HFFc6 (cell line): ENCODE results near the gene ZNF654. TPM values are rescaled to one million over a fixed set of nuclear protein-coding genes. Genes with fewer than 3 reads are reported as not detected.

ENCODE experiments used
- DNase-seq: peaks from one replicate; pipeline ENCODE4 v3.0.0-alpha.2; 2018
- H3K27ac Mint-ChIP-seq: 2 replicates; pipeline ENCODE4 v1.8.0; 2020; ENCODE audit warnings: mild to moderate bottlenecking, mixed read lengths
- H3K27me3 Mint-ChIP-seq: 2 replicates; pipeline ENCODE4 v1.8.0; 2021; ENCODE audit warnings: mild to moderate bottlenecking, moderate library complexity, mixed read lengths; ENCODE audit not compliant: insufficient read depth
- H3K36me3 Mint-ChIP-seq: 2 replicates; pipeline ENCODE4 v1.8.0; 2021; ENCODE audit warnings: low read depth, mixed read lengths
- H3K4me1 Mint-ChIP-seq: 2 replicates; pipeline ENCODE4 v1.8.0; 2020; ENCODE audit warnings: low read depth, mixed read lengths
- H3K4me3 Mint-ChIP-seq: 2 replicates; pipeline ENCODE4 v1.8.0; 2020; ENCODE audit warnings: mild to moderate bottlenecking, moderate library complexity, mixed read lengths
- H3K9me3 Mint-ChIP-seq: 2 replicates; pipeline ENCODE4 v1.8.0; 2020; ENCODE audit warnings: mild to moderate bottlenecking, mixed read lengths
- total RNA-seq, 6 experiments: library from RNA; stranded (reverse); fragmentation: NEBNext Ultra II Directional; extraction: Animal tissue kit (Norgen Biotek cat#: 25700); gene quantifications; 2 replicates in 1 of 6; 3 replicates in 5 of 6; pipeline ENCODE4 v1.2.3, GENCODE V29; 2021
- TF ChIP-seq, protein P1 (sequence below): fragments of 200-600 bp; sonication (generic); IDR thresholded peaks from 2 replicates; pipeline ENCODE4 v1.5.0; 2021; ENCODE audit warnings: antibody characterized with exemption, mild to moderate bottlenecking

The ZNF654 gene
- total RNA-seq, 6 experiments from 2014 or later: 11.5 to 15.5 (median 14.4) TPM

DNA sequence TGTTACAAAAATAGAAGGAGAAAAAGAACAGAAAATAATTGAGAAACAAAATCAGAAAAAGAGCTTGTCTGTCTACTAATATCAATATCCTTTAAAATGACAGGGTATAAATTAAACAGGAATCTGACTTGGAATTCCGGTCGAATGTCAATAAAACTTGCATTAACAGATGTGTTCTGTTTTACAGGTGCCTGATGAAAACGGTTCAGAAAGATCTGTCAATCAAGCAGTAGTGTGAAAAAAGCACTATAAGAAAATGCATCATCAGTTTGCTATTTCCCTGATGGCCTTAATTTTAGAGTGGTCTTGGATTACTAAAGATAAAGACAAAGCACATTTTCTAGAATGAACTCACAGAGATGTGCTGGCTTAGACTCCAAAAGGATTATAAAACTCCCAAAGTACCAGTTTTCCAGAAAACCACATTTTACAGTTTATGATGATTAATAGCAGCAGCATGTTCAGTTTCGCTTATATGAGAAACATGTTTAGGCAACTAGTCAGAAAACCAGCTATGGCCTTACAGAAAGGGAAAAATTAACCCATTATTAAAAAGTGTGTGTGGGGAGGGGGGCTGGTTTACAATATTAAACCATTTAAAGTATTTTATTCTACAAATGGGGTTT is 82.5 kb downstream of the ZNF654 start:
- peak; percentile 88 for DNase-seq
- peaks cover 20% of the 10 kb centered on the region for H3K36me3 Mint-ChIP-seq
- no peaks in the 10 kb centered on the region for H3K9me3 Mint-ChIP-seq
- H3K27me3 Mint-ChIP-seq: no peaks in the 10 kb centered on the region
- H3K27ac Mint-ChIP-seq: peak overlapping the region; percentile 93
- H3K4me3 Mint-ChIP-seq: peak overlapping the region; percentile 85
- TF ChIP-seq, protein P1, sequence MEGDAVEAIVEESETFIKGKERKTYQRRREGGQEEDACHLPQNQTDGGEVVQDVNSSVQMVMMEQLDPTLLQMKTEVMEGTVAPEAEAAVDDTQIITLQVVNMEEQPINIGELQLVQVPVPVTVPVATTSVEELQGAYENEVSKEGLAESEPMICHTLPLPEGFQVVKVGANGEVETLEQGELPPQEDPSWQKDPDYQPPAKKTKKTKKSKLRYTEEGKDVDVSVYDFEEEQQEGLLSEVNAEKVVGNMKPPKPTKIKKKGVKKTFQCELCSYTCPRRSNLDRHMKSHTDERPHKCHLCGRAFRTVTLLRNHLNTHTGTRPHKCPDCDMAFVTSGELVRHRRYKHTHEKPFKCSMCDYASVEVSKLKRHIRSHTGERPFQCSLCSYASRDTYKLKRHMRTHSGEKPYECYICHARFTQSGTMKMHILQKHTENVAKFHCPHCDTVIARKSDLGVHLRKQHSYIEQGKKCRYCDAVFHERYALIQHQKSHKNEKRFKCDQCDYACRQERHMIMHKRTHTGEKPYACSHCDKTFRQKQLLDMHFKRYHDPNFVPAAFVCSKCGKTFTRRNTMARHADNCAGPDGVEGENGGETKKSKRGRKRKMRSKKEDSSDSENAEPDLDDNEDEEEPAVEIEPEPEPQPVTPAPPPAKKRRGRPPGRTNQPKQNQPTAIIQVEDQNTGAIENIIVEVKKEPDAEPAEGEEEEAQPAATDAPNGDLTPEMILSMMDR: no peak
- peaks cover 57% of the 10 kb centered on the region for H3K4me1 Mint-ChIP-seq

DNA sequence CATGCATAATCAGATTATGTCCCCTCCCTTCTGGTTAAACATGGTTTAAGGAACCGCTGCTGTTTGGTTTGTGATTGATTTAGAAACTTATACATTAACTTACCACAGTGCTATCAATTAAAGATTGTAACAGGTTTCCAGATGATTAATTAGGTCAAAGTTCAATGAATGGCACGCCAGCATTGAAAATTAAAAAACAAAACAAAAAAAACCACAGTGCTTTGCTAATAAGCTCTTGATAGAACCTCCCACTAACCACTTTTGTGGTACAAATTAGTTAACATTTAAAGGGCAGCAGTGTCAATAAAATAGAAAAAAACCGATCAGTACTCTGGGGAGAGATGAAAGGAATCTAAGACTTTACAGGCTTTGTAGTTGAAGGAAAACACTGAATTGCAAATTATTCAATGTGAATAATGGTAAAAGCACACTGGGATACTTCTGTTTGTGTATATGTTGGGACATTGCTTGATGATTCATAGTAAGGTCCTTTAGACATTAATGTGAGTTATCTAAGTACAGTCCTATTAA is 83.1 kb downstream of the ZNF654 start:
- peaks cover 61% of the 10 kb centered on the region for H3K4me1 Mint-ChIP-seq
- TF ChIP-seq, protein P1: no peak
- H3K4me3 Mint-ChIP-seq: peak overlapping the region; percentile 85
- peak overlapping the region; percentile 93 for H3K27ac Mint-ChIP-seq
- H3K36me3 Mint-ChIP-seq: peaks cover 18% of the 10 kb centered on the region
- peak; percentile 55 for DNase-seq
- no peaks in the 10 kb centered on the region for H3K9me3 Mint-ChIP-seq
- peaks cover 2% of the 10 kb centered on the region for H3K27me3 Mint-ChIP-seq

DNA sequence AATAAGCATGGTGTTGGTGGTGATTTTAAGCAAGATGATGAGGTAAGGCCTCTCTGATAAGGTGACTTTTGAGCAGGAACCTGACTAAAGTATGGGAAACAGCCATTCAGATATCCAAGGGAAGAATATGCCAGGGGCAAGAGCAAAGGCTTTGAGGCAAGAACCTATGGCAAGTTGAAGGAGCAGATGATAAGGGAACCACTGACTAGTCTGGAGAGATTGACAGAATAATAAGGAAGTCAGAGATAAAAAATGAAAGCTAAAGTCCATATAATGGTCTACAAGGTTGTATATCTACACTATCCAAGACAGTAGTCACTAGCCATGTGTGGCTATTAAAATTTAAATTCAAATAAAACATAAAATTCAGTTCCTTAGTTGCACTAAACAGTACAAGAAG is 88.2 kb downstream of the ZNF654 start:
- H3K4me3 Mint-ChIP-seq: no peak overlapping the region

DNA sequence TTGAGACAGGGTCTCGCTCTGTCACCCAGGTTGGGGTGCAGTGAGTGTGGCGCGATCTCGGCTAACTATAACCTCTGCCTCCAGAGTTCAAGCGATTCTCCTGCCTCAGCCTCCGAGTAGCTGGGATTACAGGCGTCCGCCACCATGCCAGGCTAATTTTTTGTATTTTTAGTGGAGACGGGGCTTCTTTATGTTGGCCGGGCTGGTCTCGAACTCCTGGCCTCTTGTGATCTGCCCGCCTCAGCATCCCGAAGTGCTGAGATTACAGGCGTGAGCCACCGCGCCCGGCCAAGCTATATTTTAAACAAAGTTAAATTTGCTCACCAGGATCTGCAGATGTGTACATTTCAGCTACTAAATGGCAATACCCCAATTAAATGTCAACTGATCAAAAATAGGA is 89.6 kb downstream of the ZNF654 start:
- Mint-ChIP-seq H3K4me3 (peak overlapping the region; percentile 98), H3K36me3 (no peaks in the 10 kb centered on the region), H3K4me1 (peaks cover 34% of the 10 kb centered on the region), H3K27me3 (peaks cover 2% of the 10 kb centered on the region), H3K27ac (peak overlapping the region; percentile 97), H3K9me3 (no peaks in the 10 kb centered on the region)
- TF ChIP-seq, protein P1: no peak
- DNase-seq: no peak

More for the DNA sequence above, 88.2 kb downstream of the ZNF654 start:
- no peak for DNase-seq
- H3K36me3 Mint-ChIP-seq: no peaks in the 10 kb centered on the region
- H3K27me3 Mint-ChIP-seq: peaks cover 2% of the 10 kb centered on the region
- peaks cover 47% of the 10 kb centered on the region for H3K4me1 Mint-ChIP-seq
- TF ChIP-seq, protein P1: no peak
- H3K27ac Mint-ChIP-seq: no peak overlapping the region
- no peaks in the 10 kb centered on the region for H3K9me3 Mint-ChIP-seq

DNA sequence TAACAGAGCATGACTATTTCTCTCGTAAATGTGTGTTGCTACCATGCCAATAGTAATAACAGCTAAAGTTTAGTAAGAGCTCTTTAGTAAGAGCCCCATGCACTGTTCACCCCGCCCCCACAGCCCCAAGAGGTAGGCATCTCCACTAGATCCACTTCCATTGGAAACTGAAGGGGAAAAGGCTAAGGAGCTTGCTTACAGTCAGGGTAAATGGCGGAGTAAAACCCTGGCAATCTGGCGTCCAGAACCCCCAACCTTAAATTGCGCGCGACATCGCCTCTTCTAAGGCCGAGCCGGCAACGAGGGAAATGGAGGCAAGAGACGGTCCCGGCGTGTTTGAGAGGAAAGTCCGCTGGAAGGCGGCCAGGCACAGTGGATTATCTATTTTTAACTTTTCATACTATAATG is 90.0 kb downstream of the ZNF654 start:
- Mint-ChIP-seq H3K4me3 (peak overlapping the region; percentile 98), H3K9me3 (no peaks in the 10 kb centered on the region), H3K4me1 (peaks cover 32% of the 10 kb centered on the region), H3K36me3 (no peaks in the 10 kb centered on the region), H3K27ac (peak overlapping the region; percentile 97), H3K27me3 (peaks cover 2% of the 10 kb centered on the region)
- TF ChIP-seq, protein P1: no peak
- DNase-seq: peak; percentile 25
